Measurements from ENCODE around the gene TRIM5.
A peak's percentile ranks its signal among the peaks of the same experiment; 100 is the strongest.
"Not testable (repeated sequence)": the region's sequence is repeated elsewhere in the genome, so short reads cannot be mapped to it uniquely, and the experiment has no call there.

Gene TRIM5

DNA sequence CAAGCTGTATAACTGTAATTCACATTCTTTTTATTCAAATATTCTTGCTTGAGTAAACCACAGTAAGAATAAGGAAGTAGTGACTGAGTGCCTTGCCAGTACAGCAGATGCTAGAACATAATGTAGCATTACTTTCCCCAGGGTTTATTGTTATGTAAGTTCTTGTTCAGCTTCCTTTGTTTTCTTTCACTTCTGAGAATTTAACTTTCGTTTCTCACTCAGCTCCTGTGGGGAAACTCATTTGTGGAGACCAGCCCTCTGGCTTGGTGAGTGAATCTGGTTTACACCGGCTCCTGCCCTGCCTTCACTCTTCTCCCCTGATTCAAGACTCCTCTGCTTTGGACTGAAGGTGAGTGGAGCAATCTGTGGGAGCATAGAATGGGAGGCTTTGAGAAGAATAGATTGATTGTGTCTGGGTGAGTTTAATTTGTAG, 4.7 kb upstream of the TRIM5 start, which contains the start of gene TRIM22:
Gene TRIM22 (plus strand): TSS at position 240 of the 433 bp plus-strand sequence. CDS start 6,443 bp downstream, outside the sequence.
- peak; percentile 10 for DNase-seq (ENCODE audit: low spot score)

DNA sequence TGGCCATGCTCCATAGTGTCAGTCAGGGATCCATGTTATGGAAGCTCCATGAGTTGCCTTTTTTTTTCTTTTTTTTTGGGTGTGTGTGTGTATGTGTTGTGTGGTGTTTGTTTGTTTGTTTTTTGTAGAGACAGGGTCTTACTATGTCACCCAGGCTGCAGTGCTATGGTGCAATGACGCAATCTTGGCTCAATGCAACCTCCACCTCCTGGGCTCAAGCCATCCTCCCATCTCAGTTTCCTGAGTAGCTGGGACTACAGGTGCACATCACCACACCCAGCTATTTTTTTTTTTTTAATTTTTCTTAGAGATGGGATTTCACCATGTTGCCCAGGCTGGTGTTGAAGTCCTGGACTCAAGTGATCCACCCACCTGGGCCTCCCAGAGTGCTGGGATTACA, 3.6 kb upstream of the TRIM5 start:
- no peak for DNase-seq (ENCODE audit: low spot score)

DNA sequence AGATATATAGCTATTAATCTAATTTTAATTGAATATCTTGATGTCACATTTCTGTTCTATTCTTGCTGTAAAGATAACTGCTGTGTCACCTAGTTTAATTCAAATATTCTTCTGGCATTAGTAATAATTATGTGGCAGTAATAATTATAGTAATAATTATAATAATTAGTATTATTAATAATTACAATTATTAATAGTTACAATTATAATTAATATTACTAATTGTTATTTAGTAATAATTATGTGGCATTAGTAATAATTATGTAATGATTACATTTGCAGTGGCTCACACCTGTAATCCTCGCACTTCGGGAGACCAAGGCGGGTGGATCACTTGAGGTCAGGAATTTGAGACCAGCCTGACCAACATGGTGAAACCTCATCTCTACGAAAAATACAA, 1.6 kb upstream of the TRIM5 start:
- no peak for DNase-seq (ENCODE audit: low spot score)

DNA sequence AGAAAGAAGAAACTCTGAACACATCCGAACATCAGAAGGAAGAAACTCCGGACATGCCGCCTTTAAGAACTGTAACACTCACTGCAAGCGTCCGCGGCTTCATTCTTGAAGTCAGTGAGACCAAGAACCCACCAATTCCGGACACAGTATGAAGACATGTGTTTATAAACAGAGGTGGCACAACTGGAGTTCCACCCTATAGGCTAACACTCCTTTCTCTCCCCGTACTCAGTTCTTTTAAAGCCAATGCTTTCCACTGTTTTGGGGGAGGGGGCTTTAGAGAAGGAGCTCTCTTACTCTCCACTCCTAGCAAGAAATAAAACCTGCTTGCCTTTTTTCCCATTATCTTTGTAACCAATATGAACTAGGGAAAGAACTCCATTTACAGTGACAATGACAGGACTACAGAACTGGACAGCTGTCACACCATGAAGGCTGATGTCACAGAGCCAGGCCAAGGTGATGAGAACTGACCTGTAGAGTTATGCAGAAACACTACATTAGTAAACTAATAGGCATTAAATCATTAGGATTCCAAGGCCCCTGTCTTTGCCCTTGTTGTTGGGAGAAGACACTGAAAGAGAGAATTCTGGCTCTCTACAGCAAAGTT, 733 bp downstream of the TRIM5 start:
- no peak for DNase-seq (ENCODE audit: low spot score)

DNA sequence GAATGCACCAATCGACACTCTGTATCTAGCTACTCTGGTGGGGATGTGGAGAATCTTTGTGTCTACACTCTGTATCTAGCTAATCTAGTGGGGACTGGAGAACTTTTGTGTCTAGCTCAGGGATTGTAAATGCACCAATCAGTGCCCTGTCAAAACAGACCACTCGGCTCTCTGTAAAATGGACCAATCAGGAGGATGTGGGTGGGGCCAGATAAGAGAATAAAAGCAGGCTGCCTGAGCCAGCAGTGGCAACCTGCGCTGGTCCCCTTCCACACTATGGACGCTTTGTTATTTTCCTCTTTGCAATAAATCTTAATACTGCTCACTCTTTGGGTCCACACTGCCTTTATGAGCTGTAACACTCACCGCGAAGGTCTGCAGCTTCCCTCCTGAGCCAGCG, 1.3 kb downstream of the TRIM5 start:
- not testable (repeated sequence) for DNase-seq (ENCODE audit: low spot score)

DNA sequence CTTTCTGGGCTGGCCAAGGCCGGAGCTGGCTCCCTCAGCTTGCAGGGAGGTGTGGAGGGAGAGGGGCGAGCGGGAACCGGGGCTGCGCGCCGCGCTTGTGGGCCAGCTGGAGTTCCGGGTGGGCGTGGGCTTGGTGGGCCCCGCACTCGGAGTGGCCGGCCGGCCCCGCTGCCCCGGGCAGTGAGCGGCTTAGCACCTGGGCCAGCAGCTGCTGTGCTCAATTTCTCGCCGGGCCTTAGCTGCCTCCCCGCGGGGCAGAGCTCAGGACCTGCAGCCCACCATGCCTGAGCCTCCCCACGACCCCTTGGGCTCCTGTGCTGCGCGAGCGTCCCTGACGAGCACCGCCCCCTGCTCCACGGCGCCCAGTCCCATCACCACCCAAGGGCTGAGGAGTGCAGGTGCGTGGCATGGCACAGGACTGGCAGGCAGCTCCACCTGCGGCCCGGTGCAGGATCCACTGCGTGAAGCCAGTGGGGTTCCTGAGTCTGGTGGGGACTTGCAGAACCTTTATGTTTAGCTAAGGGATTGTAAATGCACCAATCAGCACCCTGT, 1.9 kb downstream of the TRIM5 start:
- DNase-seq (ENCODE audit: low spot score), result not testable (repeated sequence)

DNA sequence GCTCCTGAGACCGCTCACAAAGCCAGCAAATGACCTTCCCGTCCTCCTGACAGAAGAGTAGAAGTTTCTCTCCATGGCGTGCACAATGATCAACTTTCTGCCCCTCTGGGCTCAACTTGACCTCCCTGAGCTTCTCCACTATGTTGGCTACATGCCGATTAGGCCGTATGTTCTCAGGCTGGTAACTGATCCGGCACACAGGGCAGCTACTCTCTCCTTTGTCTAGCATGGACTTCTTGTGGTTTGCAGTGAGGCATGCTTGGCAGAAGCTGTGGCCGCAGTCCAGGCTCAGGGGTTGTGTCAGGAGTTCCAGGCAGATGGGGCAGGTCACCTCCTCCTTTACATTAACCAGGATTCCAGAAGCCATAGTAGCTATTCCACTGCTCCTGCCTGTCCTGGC, 5.1 kb downstream of the TRIM5 start:
- DNase-seq (ENCODE audit: low spot score), result no peak

DNA sequence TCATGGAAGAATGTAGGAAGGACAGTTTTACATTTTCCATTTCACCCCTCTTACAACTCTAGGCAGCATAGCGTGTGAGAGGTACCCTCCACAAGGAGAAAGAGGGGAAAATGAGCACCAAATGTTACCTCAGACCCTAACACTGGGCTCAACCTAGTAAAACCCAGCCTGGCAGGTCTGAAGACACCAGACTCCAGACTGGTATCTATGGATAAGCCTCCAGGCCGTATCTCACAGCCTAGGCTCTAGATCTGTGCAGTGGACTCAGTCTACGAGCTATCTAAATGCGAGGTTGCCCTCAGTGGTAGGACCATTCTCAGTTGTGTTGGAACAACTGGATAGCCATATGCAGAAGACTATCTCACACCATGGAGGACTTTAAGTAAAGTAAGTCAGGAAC, 10.5 kb downstream of the TRIM5 start:
- DNase-seq (ENCODE audit: low spot score), result no peak

DNA sequence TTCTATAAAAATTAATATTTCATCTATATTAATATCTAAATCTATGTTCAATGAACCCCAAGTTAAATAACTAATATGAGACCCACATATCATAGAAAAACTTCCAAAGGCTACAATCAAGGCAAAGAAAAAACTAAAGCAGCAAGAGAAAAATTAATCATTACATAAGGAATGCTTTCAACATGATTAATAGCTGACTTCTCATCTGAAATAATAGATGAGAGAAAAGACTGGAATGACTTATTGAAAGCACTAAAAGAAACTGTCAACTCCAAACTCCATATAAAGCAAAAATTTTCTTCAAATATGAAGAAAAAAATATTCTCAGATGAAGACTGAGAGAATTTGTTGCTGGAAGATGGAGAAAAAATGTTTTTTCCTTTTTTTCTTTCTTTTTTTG, 13.0 kb downstream of the TRIM5 start:
- DNase-seq (ENCODE audit: low spot score), result no peak

DNA sequence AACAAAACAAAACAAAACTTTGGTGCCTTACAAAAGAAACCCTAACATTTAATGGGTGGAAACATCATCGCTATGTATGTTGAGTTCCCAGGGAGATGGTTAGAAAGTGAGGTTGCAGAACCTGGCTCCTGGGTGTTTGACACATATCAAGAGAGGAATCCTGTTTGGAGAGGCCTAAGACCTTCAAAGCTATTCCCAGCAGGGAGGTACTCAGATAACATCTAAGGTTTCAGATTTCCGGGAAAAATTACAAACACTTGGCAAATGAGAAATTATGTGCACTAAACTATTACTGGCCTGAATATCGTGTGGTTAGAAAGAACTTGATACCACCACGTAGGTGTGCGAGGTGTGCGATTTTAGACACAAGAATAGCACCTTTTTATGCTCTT, 18.5 kb downstream of the TRIM5 start:
- DNase-seq (ENCODE audit: low spot score), result no peak

DNA sequence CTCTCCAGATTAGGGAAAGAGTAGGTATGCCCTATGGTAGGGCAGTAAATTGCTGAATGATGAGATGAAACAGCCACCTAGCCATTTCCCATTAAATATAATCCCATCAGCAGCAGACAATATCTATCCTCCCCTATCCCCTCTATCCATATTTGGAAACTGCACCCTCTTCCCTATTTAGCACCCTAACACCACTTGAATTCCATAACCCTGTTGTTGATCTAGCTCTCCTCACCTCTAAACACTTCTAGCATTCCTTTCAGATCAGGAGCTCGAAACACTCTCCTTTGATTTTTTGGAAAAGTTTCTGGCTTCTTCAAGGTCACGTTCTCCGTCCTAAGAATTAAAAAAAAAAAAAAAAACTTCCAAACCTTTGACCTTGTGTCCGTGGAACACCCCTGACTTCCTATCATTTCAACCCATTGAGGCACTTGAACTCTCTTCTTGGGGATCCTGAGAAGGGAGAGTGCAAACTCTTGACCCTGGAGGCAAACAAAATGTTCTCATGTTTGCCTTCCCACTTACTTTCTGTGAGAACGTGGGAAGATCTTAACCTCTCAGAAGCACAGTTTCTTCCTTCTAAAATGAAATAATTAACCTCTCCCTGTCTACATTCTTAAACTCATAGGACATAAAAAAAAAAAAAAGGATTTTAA, 19.0 kb downstream of the TRIM5 start:
- no peak for DNase-seq (ENCODE audit: low spot score)

DNA sequence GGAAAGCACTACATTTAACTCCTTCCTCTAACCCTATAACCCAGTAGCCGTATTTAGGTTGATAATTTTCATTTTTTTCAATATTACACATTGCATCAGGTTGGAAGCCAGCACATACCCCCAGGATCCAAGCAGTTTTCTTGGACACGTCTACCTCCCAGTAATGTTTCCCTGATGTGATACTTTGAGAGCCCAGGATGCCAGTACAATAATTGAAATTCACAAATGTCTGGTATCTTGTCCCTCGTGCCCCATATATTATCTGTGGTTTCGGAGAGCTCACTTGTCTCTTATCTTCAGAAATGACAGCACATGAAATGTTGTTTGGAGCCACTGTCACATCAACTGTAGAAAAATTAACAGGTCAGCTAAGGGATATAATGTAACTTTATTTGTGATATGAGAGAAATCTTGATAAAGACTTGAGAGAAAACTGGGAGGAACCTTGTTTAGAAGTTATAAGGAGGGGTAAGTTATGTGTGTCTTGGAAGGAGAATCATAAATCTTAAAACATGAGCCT, 19.8 kb downstream of the TRIM5 start:
- no peak for DNase-seq (ENCODE audit: low spot score)

DNA sequence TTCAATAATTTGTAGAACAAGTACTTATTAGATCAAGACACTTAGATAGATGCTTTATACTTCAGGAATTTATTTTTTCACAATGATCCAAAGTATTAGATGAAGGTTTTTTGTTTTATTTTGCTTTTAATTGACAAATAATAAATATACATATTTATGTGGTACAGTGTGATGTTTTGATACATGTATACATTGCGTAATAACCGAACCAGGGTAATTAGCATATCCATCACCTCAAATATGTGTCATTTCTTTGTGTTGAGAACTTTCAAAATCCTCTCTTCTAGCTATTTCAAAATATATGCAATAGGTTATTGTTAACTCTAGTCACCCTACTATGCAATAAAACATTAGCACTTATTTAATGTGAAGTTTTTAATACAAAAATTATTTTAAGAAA, 21.4 kb downstream of the TRIM5 start:
- DNase-seq (ENCODE audit: low spot score), result no peak

DNA sequence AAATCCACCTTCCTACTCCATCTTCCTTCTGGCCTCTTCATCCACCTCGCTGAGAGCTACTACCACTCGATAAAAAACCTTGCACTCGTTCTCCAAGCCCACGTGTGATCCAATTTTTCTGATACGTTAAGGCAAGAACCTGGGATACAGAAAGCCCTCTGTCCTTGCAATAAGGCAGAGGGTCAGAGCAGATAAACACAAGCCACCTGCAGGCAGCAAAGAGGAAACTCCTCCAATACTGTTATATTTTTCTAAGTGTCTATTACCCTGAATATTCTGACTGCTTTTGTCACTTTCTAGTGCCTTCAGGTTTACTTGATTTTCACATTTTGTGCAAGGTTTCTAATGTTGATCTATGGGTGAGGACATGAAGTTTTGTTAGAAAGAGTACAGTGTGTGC, 26.6 kb downstream of the TRIM5 start:
- no peak for DNase-seq (ENCODE audit: low spot score)

DNA sequence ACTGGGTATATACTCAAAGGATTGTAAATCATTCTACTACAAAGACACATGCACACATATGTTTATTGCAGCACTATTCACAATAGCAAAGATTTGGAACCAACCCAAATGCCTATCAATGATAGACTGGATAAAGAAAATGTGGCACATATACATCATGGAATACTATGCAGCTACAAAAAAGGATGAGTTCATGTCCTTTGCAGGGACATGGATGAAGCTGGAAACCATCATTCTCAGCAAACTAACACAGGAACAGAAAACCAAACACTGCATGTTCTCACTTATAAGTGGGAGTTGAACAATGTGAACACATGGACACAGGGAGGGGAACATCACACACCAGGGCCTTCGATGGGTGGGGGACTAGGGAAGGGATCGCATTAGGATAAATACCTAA, 27.9 kb downstream of the TRIM5 start:
- DNase-seq (ENCODE audit: low spot score), result not testable (repeated sequence)

DNA sequence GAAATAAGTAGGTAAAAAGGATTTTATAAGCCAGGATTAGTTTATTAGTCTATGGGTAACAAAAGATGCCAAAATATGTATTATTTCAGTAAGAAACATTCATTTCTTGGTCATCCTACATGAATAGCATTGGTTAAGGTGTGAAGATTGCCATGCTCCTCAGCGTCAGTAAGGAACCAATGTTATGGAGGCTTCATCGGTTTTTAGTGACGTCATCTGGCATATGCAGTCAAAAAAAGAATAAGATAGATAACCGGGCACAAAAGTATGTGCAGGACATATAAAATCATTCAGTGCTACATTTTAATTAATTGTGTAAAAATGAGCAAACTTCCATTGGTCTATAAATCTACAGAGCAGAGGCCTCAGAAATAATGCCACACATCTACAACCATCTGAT, 29.4 kb downstream of the TRIM5 start:
- DNase-seq (ENCODE audit: low spot score), result no peak

DNA sequence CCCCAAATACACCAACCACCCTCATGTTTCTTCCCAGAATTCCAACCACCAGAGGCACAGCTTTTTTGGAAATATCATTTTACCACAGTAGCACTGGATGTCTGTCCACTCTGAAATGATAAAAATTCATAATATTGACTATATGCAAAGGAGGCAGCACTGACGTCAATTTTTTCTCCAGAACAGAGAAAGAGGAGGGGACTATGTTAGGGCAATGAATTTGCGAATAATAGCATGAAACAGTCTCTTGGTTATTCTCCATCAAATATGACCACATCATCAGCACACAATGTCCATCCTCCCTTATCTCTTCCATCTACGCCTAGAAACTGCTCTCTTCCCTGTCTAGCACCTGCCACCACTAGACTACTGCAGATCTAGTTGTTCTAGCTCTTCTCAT, 38.7 kb downstream of the TRIM5 start:
- DNase-seq (ENCODE audit: low spot score), result no peak

DNA sequence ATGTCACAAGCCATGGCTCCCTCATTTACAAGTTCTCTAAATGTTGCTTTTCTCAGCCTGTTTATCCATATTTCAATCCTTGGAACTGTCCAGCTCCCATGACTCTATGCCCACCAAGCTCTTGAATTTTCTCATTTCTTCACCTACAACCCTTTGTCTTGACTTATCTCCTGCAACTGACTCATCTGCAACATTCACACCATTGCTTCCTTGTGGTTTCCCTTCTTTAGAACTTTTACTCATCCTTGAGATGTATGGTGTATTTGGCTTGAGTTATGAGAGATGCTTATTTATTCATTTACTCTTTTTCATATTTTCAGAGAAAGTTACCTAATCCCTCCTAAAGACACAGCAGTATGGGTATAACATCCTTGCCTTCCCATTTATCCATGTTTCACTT, 41.3 kb downstream of the TRIM5 start:
- no peak for DNase-seq (ENCODE audit: low spot score)

DNA sequence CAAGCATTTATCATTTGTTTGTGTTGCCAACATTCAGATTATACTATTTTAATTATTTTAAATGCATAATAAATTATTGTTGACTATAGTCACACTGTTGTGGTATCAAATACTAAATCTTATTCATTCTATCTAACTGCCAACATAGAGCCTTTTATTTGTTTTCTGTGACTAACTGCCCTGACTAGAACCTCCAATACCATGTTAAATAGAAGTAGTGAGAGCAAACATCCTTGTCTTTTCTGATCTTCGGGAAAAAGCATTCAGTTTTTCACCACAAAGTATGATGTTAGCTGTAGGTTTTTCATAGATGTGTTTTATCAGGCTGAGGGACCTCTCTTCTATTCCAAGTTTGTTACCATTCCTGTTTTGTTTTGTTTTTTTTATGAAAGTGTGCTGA, 44.9 kb downstream of the TRIM5 start:
- no peak for DNase-seq (ENCODE audit: low spot score)

DNA sequence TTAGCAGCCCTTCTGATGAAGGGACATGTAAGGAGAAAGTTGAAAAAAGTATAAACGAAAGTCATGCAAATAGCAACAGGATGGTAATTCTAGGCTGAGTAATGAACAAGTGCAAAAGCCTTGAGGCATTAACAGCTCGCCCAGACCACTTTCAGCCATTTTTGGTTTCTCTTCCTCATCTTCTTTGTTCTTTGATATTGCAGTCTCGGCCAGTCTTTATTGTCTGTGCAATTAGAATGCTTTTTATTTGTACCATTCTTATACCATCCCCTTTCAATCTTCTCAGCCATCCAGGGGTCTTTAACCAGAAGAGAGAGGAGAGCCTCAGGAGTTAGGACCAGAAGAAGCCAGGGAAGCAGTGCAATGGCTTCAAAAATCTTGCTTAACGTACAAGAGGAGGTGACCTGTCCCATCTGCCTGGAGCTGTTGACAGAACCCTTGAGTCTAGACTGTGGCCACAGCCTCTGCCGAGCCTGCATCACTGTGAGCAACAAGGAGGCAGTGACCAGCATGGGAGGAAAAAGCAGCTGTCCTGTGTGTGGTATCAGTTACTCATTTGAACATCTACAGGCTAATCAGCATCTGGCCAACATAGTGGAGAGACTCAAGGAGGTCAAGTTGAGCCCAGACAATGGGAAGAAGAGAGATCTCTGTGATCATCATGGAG, 52.8 kb downstream of the TRIM5 start:
- DNase-seq (ENCODE audit: low spot score), result no peak

DNA sequence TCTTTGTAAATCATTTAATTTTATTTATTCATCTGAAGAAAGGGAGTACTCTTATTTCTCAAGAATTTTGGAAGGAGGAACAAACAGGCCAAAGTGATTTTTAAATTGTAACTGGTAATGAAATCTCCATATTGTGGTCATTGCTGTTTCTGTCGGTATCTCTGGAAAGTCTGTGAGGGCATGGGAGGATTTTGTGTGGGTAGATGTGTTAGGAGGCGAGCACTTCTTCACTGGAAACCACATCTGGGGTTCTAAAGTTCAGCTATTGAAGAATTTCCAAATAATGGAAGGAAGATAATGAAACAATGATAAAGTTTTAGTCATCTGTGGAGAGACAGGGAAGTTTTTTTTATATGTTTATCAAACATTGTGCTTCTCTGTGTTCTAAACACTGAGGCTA, 53.5 kb downstream of the TRIM5 start:
- no peak for DNase-seq (ENCODE audit: low spot score)

DNA sequence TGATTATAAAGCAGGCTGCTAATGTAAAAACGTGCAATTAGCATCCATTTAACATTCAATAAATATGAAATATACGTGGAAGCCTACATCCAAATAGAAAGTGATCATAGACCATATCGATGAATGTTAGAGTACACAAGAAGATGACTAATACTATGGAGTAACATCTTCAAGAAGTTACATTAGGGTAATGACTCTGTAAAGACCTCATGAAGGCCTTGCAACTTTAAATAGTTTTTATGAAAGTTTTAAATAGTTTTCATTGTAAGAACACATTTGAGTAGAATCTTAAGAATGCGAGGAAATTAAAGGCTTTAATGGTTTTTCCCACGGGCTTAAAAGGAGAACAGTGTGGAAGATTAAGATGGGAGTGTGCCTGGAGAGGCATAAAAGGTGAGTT, 58.7 kb downstream of the TRIM5 start:
- DNase-seq (ENCODE audit: low spot score), result no peak

DNA sequence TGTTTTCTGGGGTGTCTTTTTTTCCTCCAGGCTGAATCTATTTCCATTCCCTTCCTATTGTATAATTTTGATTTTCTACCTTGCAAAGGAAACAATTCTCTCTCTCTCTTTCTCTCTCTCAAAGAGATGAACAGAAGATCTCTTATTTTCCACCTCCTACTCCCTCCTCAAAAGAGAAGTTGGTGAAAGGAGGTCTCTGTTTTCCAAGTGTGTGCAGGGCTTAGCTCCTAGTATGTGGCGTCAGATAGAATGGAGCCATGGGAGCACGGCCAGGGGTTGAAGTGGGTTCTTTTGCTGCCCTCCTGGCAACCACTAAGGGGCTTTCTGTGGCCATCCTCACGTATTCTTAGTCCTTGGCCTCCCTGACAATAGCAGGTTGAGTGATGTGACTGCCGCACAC, 59.6 kb downstream of the TRIM5 start:
- DNase-seq (ENCODE audit: low spot score), result no peak

Data from cerebellar cortex (tissue), 1 donor.